Esophagus squamous epithelium (tissue), 4 donors: Measurements from ENCODE around the gene FEZ2.
A peak's percentile ranks its signal among the peaks of the same experiment; 100 is the strongest.

Experiments used
- POLR2A ChIP-seq, 4 donors: fragments of 450-650 bp; IDR thresholded peaks; one replicate each; pipeline ENCODE4 v1.6.1; 2017; ENCODE audit warnings: antibody characterized with exemption in 4 of 4, mild to moderate bottlenecking in 4 of 4, moderate library complexity in 3 of 4
- TF ChIP-seq, protein P1 (sequence below), 6 experiments: fragments of 450-650 bp in 4 of 6; fragments of 200-600 bp in 2 of 6; sonication (generic) in 2 of 6; IDR thresholded peaks; one replicate each; pipeline ENCODE4 v1.5.1; 2016 to 2019; ENCODE audit warnings: antibody characterized with exemption in 6 of 6, mild to moderate bottlenecking in 4 of 6, moderate library complexity in 4 of 6

DNA sequence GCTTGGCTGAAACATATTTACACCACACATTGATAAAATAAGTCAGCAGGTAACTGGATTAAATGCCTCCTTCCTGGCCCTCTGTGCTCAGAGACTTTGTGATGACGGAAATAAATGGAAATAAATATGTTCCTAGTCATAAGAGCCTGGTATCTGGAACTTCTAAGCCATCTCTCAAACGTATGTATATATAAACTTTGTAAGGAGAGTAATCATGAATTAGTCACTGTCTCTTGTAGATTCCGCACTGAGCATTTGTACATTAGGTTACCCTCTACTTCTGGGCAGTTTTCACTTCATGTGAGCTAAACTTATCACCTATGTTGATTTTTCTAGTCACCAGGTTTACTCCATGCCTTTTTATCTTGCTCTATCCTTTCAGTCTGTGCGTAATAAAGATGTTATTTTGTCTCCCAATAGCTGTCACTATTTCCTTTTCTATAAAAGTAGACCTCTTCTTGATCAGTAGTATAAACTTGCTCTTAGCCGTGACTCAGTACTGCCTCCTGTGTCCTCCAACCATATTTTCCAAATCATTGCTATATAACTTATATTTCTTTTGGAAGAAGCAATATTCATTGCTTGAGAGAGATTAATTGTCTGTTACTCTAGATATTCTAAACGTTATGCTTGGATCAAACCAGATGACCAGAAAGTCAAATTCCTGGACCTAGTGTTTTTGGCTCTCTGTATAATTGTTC, 53.2 kb downstream of the FEZ2 start:
- no peak for TF ChIP-seq POLR2A (IDR thresholded peaks at IDR 0.05)
- TF ChIP-seq, protein P1, sequence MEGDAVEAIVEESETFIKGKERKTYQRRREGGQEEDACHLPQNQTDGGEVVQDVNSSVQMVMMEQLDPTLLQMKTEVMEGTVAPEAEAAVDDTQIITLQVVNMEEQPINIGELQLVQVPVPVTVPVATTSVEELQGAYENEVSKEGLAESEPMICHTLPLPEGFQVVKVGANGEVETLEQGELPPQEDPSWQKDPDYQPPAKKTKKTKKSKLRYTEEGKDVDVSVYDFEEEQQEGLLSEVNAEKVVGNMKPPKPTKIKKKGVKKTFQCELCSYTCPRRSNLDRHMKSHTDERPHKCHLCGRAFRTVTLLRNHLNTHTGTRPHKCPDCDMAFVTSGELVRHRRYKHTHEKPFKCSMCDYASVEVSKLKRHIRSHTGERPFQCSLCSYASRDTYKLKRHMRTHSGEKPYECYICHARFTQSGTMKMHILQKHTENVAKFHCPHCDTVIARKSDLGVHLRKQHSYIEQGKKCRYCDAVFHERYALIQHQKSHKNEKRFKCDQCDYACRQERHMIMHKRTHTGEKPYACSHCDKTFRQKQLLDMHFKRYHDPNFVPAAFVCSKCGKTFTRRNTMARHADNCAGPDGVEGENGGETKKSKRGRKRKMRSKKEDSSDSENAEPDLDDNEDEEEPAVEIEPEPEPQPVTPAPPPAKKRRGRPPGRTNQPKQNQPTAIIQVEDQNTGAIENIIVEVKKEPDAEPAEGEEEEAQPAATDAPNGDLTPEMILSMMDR (IDR thresholded peaks at IDR 0.05): peak in 1 of 6 experiments; percentile 14
